Endothelial cell of umbilical vein (primary cell): ENCODE measurements around the gene RNF186. TPM values are rescaled to one million over a fixed set of nuclear protein-coding genes. Genes with fewer than 3 reads are reported as not detected.

Source experiments
- BruUV-seq: library from RNA; stranded (reverse); fragments of 400-500 nt; replicated peaks from 2 replicates; lab custom pipeline; 2021; lab: Mats Ljungman, UMichigan
- CTCF ChIA-PET: fragments of 300-600, 350-600 bp; sonication (Branson Sonifier 250); formaldehyde crosslinking; loops from one replicate; lab custom pipeline; 2021; ENCODE audit warnings: antibody characterized with exemption, inconsistent platforms; lab: Charles Lee
- POLR2A ChIA-PET: fragments of 300-600, 350-600 bp; sonication (Branson Sonifier 250); formaldehyde crosslinking; loops from one replicate; lab custom pipeline; 2021; ENCODE audit warnings: antibody characterized with exemption, inconsistent platforms; lab: Charles Lee
- DNase-seq: peaks from one replicate; pipeline ENCODE4 v3.0.0-alpha.2; 2011; ENCODE audit warnings: low read depth, low spot score
- FAIRE-seq: peaks from 2 replicates; lab custom pipeline; 2011; peaks lifted over from hg19 to GRCh38; lab: Jason Lieb, UNC
- H2AFZ ChIP-seq: 2 replicates; pipeline ENCODE4 v1.6.0; 2012; ENCODE audit warnings: low read depth, low read length, control low read depth, inconsistent platforms
- H3K27ac ChIP-seq: 2 replicates; pipeline ENCODE4 v1.5.1; 2011; ENCODE audit warnings: low read depth, mild to moderate bottlenecking, control low read depth, low read length, moderate library complexity; ENCODE audit not compliant: insufficient read depth
- H3K27me3 ChIP-seq, 2 experiments: 2 replicates each; pipeline versions ENCODE4 v1.6.0 to v1.6.1; 2011; ENCODE audit warnings: low read length in 2 of 2, mixed read lengths in 1 of 2; ENCODE audit not compliant: control insufficient read depth in 2 of 2, insufficient read depth in 2 of 2
- H3K36me3 ChIP-seq, 2 experiments: 2 replicates in 1 of 2; 3 replicates in 1 of 2; pipeline ENCODE4 v1.5.1; 2011; ENCODE audit warnings: low read length in 2 of 2, mild to moderate bottlenecking in 1 of 2, moderate library complexity in 1 of 2; ENCODE audit not compliant: control insufficient read depth in 2 of 2, insufficient read depth in 2 of 2; ENCODE audit errors: extremely low read depth in 1 of 2
- H3K4me1 ChIP-seq: 3 replicates; pipeline ENCODE4 v1.5.1; 2011; ENCODE audit warnings: mild to moderate bottlenecking, low read length; ENCODE audit not compliant: control insufficient read depth, insufficient read depth; ENCODE audit errors: extremely low read depth
- H3K4me2 ChIP-seq: 2 replicates; pipeline ENCODE4 v1.6.1; 2011; ENCODE audit warnings: low read length, control low read depth, mixed read lengths; ENCODE audit not compliant: insufficient read depth
- H3K4me3 ChIP-seq, 3 experiments: fragments of 200-600 bp in 1 of 3; sonication (generic), shearing (Covaris generic) in 1 of 3; replicated peaks in 1 of 3; 2 replicates each; pipeline ENCODE4 v1.5.1; 2011 to 2016; ENCODE audit warnings: control low read depth in 3 of 3, low read length in 3 of 3, mild to moderate bottlenecking in 2 of 3, inconsistent platforms in 1 of 3, low read depth in 1 of 3, moderate library complexity in 1 of 3; ENCODE audit not compliant: insufficient read depth in 1 of 3
- H3K79me2 ChIP-seq: 2 replicates; pipeline ENCODE4 v1.6.0; 2012; ENCODE audit warnings: low read length, inconsistent platforms; ENCODE audit not compliant: control insufficient read depth, insufficient read depth
- H3K9ac ChIP-seq: replicated peaks from 2 replicates; pipeline ENCODE3; 2011; ENCODE audit warnings: low read length, control low read depth; ENCODE audit not compliant: insufficient read depth; ENCODE audit errors: extremely low read depth
- H3K9me1 ChIP-seq: replicated peaks from 3 replicates; pipeline ENCODE4 v1.6.0; 2011; ENCODE audit warnings: mild to moderate bottlenecking, low read length; ENCODE audit not compliant: control insufficient read depth, insufficient read depth; ENCODE audit errors: extremely low read depth
- H3K9me3 ChIP-seq: replicated peaks from 2 replicates; pipeline ENCODE4 v1.5.1; 2012; ENCODE audit warnings: low read length, inconsistent platforms; ENCODE audit not compliant: control insufficient read depth, insufficient read depth
- H4K20me1 ChIP-seq: replicated peaks from 2 replicates; pipeline ENCODE3; 2011; ENCODE audit warnings: mild to moderate bottlenecking, low read length; ENCODE audit not compliant: control insufficient read depth, insufficient read depth; ENCODE audit errors: extremely low read depth
- FOS ChIP-seq: IDR thresholded peaks from 2 replicates; pipeline ENCODE4 v1.6.1; 2011; ENCODE audit warnings: mild to moderate bottlenecking, low read length, moderate library complexity, borderline replicate concordance; ENCODE audit not compliant: insufficient read depth
- GATA2 ChIP-seq: IDR thresholded peaks from 2 replicates; pipeline ENCODE4 v1.7.0; 2011; ENCODE audit warnings: low read depth, mild to moderate bottlenecking, moderate library complexity, mixed read lengths, low read length; ENCODE audit not compliant: insufficient read length, insufficient read depth
- JUN ChIP-seq: IDR thresholded peaks from 2 replicates; pipeline ENCODE4 v1.6.1; 2011; ENCODE audit warnings: borderline replicate concordance, low read depth; ENCODE audit not compliant: insufficient read length, insufficient read depth
- POLR2A ChIP-seq: IDR thresholded peaks from 2 replicates; pipeline ENCODE4 v1.6.1; 2012; ENCODE audit warnings: low read depth, mild to moderate bottlenecking, control low read depth, low read length
- dilution Hi-C: fragments of 300-500 bp; cut with MboI; formaldehyde crosslinking; loops from one replicate; pipeline ENCODE4 v1.15.0; 2019; ENCODE audit warnings: low sequenced_read_pairs; ENCODE audit not compliant: extremely low pct_ligation_motif_present
- intact Hi-C: fragments of 100-400 bp; cut with micrococcal nuclease; formaldehyde crosslinking; loops from one replicate; pipeline ENCODE4 v1.10.0; 2022
- polyA plus RNA-seq, 4 experiments: library from polyadenylated mRNA; depleted of rRNA in 3 of 4; stranded (reverse) in 3 of 4; unstranded in 1 of 4; fragments of >200 nt; gene quantifications; 2 replicates each; pipeline versions ENCODE4 v1.2.1 to v1.2.3, GENCODE V29; 2011 to 2012; ENCODE audit warnings: missing spikeins in 1 of 4
- total RNA-seq: library from RNA; stranded (reverse); gene quantifications from 2 replicates; pipeline ENCODE4 v1.2.3, GENCODE V29; 2021
- TF ChIP-seq, protein P1 (sequence below), 2 donors: IDR thresholded peaks; 1 replicate in 1 of 2; 2 replicates in 1 of 2; pipeline ENCODE4 v1.5.1; 2011; ENCODE audit warnings: low read length in 2 of 2, mild to moderate bottlenecking in 2 of 2, moderate library complexity in 2 of 2, control low read depth in 1 of 2, inconsistent platforms in 1 of 2, low read depth in 1 of 2; ENCODE audit not compliant: insufficient read depth in 1 of 2; ENCODE audit errors: extremely low read depth in 1 of 2

The RNF186 gene
- total and polyA plus RNA-seq, 2 donors (not counting 3 experiments of a cell fraction or from before 2014, with no cell fraction given), result not detected

DNA sequence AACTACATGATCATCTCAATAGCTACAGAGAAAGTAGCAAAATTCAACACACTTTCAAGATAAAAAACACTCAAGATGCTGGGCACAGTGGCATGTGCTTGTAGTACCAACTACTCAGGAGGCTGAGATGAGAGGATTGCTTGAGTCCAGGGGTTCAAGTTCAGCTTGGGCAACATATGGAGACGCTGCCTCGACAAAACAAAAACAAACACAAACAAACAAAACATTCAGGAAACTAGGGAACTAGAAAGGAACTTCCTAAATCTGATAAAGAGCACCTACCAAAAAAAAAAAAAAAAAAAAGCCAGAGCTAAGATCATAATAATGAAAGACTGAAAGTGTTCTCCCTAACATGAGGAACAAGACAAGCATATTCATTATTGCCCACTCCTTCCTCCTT lies 22.8 kb upstream of the RNF186 start:
- dilution Hi-C loops, result no loop called here
- peaks cover 0 to 2% of the 10 kb centered on the region in 2 experiments for H3K27me3 ChIP-seq
- H3K9ac ChIP-seq, result no peak overlapping the region
- no TSS peak for BruUV-seq
- FAIRE-seq (no peak), DNase-seq (no peak)
- no peak overlapping the region for H3K4me2 ChIP-seq
- H3K9me3 ChIP-seq, result no peaks in the 10 kb centered on the region
- no peak overlapping the region for H3K4me3 ChIP-seq
- ChIA-PET CTCF (no interaction called here), POLR2A (no interaction called here)
- no peaks in the 10 kb centered on the region for H3K9me1 ChIP-seq
- TF ChIP-seq JUN (no peak), POLR2A (no peak)
- TF ChIP-seq, protein P1, sequence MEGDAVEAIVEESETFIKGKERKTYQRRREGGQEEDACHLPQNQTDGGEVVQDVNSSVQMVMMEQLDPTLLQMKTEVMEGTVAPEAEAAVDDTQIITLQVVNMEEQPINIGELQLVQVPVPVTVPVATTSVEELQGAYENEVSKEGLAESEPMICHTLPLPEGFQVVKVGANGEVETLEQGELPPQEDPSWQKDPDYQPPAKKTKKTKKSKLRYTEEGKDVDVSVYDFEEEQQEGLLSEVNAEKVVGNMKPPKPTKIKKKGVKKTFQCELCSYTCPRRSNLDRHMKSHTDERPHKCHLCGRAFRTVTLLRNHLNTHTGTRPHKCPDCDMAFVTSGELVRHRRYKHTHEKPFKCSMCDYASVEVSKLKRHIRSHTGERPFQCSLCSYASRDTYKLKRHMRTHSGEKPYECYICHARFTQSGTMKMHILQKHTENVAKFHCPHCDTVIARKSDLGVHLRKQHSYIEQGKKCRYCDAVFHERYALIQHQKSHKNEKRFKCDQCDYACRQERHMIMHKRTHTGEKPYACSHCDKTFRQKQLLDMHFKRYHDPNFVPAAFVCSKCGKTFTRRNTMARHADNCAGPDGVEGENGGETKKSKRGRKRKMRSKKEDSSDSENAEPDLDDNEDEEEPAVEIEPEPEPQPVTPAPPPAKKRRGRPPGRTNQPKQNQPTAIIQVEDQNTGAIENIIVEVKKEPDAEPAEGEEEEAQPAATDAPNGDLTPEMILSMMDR (IDR thresholded peaks at IDR 0.05; ENCODE audit: extremely low read depth in 1 of 2, insufficient read depth in 1 of 2, low read depth in 1 of 2, low read length in 2 of 2), result no peak
- H3K4me1 ChIP-seq, result no peaks in the 10 kb centered on the region
- intact Hi-C loops, result no loop called here
- H3K79me2 ChIP-seq, result no peaks in the 10 kb centered on the region
- H4K20me1 ChIP-seq, result no peaks in the 10 kb centered on the region
- no peak overlapping the region for H2AFZ ChIP-seq
- H3K27ac ChIP-seq, result no peak overlapping the region
- no peaks in the 10 kb centered on the region for H3K36me3 ChIP-seq

DNA sequence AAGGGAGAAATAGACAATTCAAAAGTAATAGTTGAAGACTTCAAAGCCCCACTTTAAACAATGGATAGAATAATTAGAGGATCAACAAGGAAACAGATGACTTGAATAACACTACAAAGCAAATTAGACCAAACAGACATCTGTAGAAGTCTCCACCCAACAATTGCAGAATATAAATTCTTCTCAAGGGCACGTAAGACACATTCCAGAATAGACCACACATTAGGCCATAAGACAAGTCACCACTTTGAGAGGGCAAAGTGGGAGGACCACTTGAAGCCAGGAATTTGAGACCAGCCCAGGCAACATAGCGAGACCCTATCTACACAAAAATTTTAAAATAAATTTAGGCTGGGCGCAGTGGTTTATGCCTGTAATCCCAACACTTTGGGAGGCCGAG lies 20.5 kb upstream of the RNF186 start:
- FAIRE-seq, result no peak
- no peaks in the 10 kb centered on the region for H3K4me1 ChIP-seq
- peaks cover 2 to 3% of the 10 kb centered on the region in 2 experiments for H3K27me3 ChIP-seq
- no peaks in the 10 kb centered on the region for H3K9me1 ChIP-seq
- POLR2A ChIA-PET, result no interaction called here
- no peak overlapping the region for H3K27ac ChIP-seq
- intact Hi-C loops (no loop called here), dilution Hi-C loops (no loop called here)
- no peaks in the 10 kb centered on the region for H4K20me1 ChIP-seq
- no peaks in the 10 kb centered on the region for H3K36me3 ChIP-seq
- no peak for DNase-seq
- H3K79me2 ChIP-seq, result no peaks in the 10 kb centered on the region
- H3K4me3 ChIP-seq, result no peak overlapping the region
- BruUV-seq, result no TSS peak
- no peaks in the 10 kb centered on the region for H3K9me3 ChIP-seq
- no peak overlapping the region for H3K9ac ChIP-seq
- TF ChIP-seq GATA2, result no peak
- TF ChIP-seq FOS, result no peak
- no peak for TF ChIP-seq POLR2A
- CTCF ChIA-PET, result no interaction called here
- H3K4me2 ChIP-seq, result no peak overlapping the region
- H2AFZ ChIP-seq, result no peak overlapping the region
